H1 (cell line): ENCODE measurements around the gene STK40. TPM values are rescaled to one million over a fixed set of nuclear protein-coding genes. Genes with fewer than 3 reads are reported as not detected.

Experiments used
- HDAC2 ChIP-seq, 2 experiments: fragments of 300-600 bp in 1 of 2; sonication (generic) in 1 of 2; IDR thresholded peaks; 2 replicates each; pipeline ENCODE4 v1.6.1; 2011 to 2012; ENCODE audit warnings: low read depth in 2 of 2, low read length in 2 of 2, mild to moderate bottlenecking in 2 of 2, moderate library complexity in 2 of 2, borderline replicate concordance in 1 of 2, inconsistent platforms in 1 of 2
- RFX5 ChIP-seq: IDR thresholded peaks from 2 replicates; pipeline ENCODE4 v1.6.1; 2011; ENCODE audit warnings: low read depth, low read length, improper control_type of control experiment, borderline replicate concordance
- SIN3A ChIP-seq, 2 experiments: IDR thresholded peaks in 1 of 2; conservative IDR thresholded peaks in 1 of 2; 2 replicates each; pipeline ENCODE4 v1.6.1; 2011 to 2012; ENCODE audit warnings: low read length in 2 of 2, improper control_type of control experiment in 1 of 2, low read depth in 1 of 2, mild to moderate bottlenecking in 1 of 2
- SP2 ChIP-seq: IDR thresholded peaks from 2 replicates; pipeline ENCODE4 v1.6.1; 2012; ENCODE audit warnings: mild to moderate bottlenecking, low read length, inconsistent platforms
- polyA plus RNA-seq, 7 experiments: library from polyadenylated mRNA; depleted of rRNA in 3 of 7; stranded (reverse) in 5 of 7; unstranded in 2 of 7; fragments of >200 nt in 5 of 7; fragments of 200-250 nt in 2 of 7; gene quantifications; 1 replicate in 5 of 7; 2 replicates in 1 of 7; 4 replicates in 1 of 7; pipeline versions ENCODE4 v1.2.1 to v1.2.3, GENCODE V29; 2011 to 2013; ENCODE audit warnings: missing spikeins in 2 of 7, mixed read lengths in 2 of 7
- total RNA-seq: library from RNA; stranded (reverse); fragmentation: NEBNext Ultra II Directional; extraction: Animal tissue kit (Norgen Biotek cat#: 25700); gene quantifications from 2 replicates; pipeline ENCODE4 v1.2.1, GENCODE V29; 2021
- TF ChIP-seq, protein P1 (sequence below): IDR thresholded peaks from 2 replicates; pipeline ENCODE4 v1.6.1; 2011; ENCODE audit warnings: low read length, improper control_type of control experiment

The STK40 gene
- total and polyA plus RNA-seq, 2 of the 8 experiments (the other 6 are each of a cell fraction or from before 2014, with no cell fraction given) = 13.6 to 28.6 TPM

DNA sequence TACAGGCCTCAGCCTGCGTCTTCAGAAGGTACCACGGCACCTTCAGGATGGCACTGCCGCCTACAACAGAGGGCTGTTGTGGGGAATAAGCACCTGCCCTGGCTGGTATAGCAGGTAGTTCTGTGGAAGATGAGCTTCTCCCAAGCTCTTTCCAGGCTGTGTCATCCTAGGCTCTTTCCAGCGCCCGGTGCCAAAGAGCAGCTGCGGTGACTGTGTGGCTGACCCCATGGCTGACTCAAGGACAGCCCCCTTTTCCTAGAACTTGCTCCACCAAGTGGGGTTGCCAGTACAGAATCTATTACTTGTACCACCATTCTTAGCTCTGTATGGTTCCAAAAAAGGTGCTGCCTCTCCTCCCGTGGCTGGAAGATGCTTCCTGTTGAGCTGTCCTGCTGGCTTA lies 40.4 kb downstream of the STK40 start (continued):
- TF ChIP-seq SIN3A (conservative IDR thresholded peaks at IDR 0.05 in 1 of 2, IDR thresholded peaks at IDR 0.05 in 1 of 2; ENCODE audit: low read depth in 1 of 2, low read length in 2 of 2) = no peak
- TF ChIP-seq SP2 = no peak
- TF ChIP-seq, protein P1, sequence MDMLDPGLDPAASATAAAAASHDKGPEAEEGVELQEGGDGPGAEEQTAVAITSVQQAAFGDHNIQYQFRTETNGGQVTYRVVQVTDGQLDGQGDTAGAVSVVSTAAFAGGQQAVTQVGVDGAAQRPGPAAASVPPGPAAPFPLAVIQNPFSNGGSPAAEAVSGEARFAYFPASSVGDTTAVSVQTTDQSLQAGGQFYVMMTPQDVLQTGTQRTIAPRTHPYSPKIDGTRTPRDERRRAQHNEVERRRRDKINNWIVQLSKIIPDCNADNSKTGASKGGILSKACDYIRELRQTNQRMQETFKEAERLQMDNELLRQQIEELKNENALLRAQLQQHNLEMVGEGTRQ = no peak
- no peak for TF ChIP-seq HDAC2 (IDR thresholded peaks at IDR 0.05; ENCODE audit: borderline replicate concordance in 1 of 2, low read depth in 2 of 2, low read length in 2 of 2)
- no peak for TF ChIP-seq RFX5
